ENCODE data around the gene CD200R1. TPM values are rescaled to one million over a fixed set of nuclear protein-coding genes. Genes with fewer than 3 reads are reported as not detected.

Gene CD200R1
- polyA plus RNA-seq (2013): 0.34 TPM

- Histone ChIP-seq H3K36me3 (ENCODE audit: control insufficient read depth in 4 of 4, insufficient read depth in 4 of 4, low read length in 3 of 4) (no peaks in the 10 kb centered on the region), H3K4me1 (ENCODE audit: control extremely low read depth in 1 of 4, control insufficient read depth in 4 of 4, insufficient read depth in 4 of 4, low read length in 3 of 4) (peaks cover 16 to 39% (median 22%) of the 10 kb centered on the region in 4 experiments), H3K27me3 (replicated peaks in 2 of 5; ENCODE audit: control insufficient read depth in 4 of 5, insufficient read depth in 5 of 5, low read length in 4 of 5) (no peaks in the 10 kb centered on the region), H3K4me3 (ENCODE audit: control insufficient read depth in 1 of 7, extremely low read depth in 1 of 7, insufficient read depth in 4 of 7, low read depth in 2 of 7, low read length in 6 of 7) (peak within 1 kb of the TSS in 5 of 7 experiments; percentile 12 to 58 (median 28)), H3K27ac (ENCODE audit: insufficient read depth in 1 of 2, low read depth in 1 of 2, low read length in 2 of 2, poor library complexity in 1 of 2, severe bottlenecking in 2 of 2) (no peak within 1 kb of the TSS), H3K9me3 (ENCODE audit: control extremely low read depth in 1 of 5, control insufficient read depth in 4 of 5, insufficient read depth in 2 of 5, low read depth in 1 of 5, low read length in 4 of 5) (no peaks in the 10 kb centered on the region)
- DNase-seq: peak; percentile 32 to 69 (median 62)
- WGBS (ENCODE audit: insufficient coverage): 0% methylated on average over 4 of the region's 5 CpGs
- ChIA-PET CTCF (interaction anchor here (3.3 kb wide), 1 partner anchor 240 kb away, joined by 19 read pairs; no protein-coding TSS in a partner anchor), POLR2A (no interaction called here)
These were observed at the start of gene CD200R1 for GRCh38 chr3:112974894-112975293. CD200R1 (minus strand) TSS chr3:112975103; CDS start chr3:112974857, 246 bp downstream.

- WGBS (ENCODE audit: insufficient coverage): 88% methylated on average over 1 of the region's 2 CpGs
- no peaks in the 10 kb centered on the region for H3K27me3 ChIP-seq (replicated peaks in 2 of 5; ENCODE audit: control insufficient read depth in 4 of 5, insufficient read depth in 5 of 5, low read length in 4 of 5)
- no peak overlapping the region for H3K27ac ChIP-seq (ENCODE audit: insufficient read depth in 1 of 2, low read depth in 1 of 2, low read length in 2 of 2, poor library complexity in 1 of 2, severe bottlenecking in 2 of 2)
- peaks cover 0 to 6% (median 4%) of the 10 kb centered on the region in 4 experiments for H3K36me3 ChIP-seq (ENCODE audit: control insufficient read depth in 4 of 4, insufficient read depth in 4 of 4, low read length in 3 of 4)
- H3K4me3 ChIP-seq (ENCODE audit: control insufficient read depth in 1 of 7, extremely low read depth in 1 of 7, insufficient read depth in 4 of 7, low read depth in 2 of 7, low read length in 6 of 7): no peak overlapping the region
- no peaks in the 10 kb centered on the region for H3K9me3 ChIP-seq (ENCODE audit: control extremely low read depth in 1 of 5, control insufficient read depth in 4 of 5, insufficient read depth in 2 of 5, low read depth in 1 of 5, low read length in 4 of 5)
- POLR2A ChIA-PET: no interaction called here
- CTCF ChIA-PET: interaction anchor here (1.0 to 1.1 kb wide), 3 partner anchors 12 to 18 kb away, joined by 3 to 4 read pairs (median 3); no protein-coding TSS in a partner anchor
- DNase-seq: no peak
- peaks cover 6 to 25% (median 20%) of the 10 kb centered on the region in 4 experiments for H3K4me1 ChIP-seq (ENCODE audit: control extremely low read depth in 1 of 4, control insufficient read depth in 4 of 4, insufficient read depth in 4 of 4, low read length in 3 of 4)
These were observed 46.6 kb upstream of the CD200R1 start for GRCh38 chr3:113021471-113021870.

- no peaks in the 10 kb centered on the region for H3K27me3 ChIP-seq (replicated peaks in 2 of 5; ENCODE audit: control insufficient read depth in 4 of 5, insufficient read depth in 5 of 5, low read length in 4 of 5)
- ChIA-PET POLR2A (interaction anchor here (0.6 to 1.1 kb wide), 3 partner anchors 28 to 437 kb away, joined by 3 to 5 read pairs (median 3); partner anchors contain the start of gene GTPBP8), CTCF (interaction anchor here (0.6 to 4.0 kb wide), 8 partner anchors 11 to 1902 kb away, joined by 3 to 25 read pairs (median 4); partner anchors contain the start of gene GTPBP8)
- H3K36me3 ChIP-seq (ENCODE audit: control insufficient read depth in 4 of 4, insufficient read depth in 4 of 4, low read length in 3 of 4): peaks cover 4 to 21% (median 14%) of the 10 kb centered on the region in 4 experiments
- no peaks in the 10 kb centered on the region for H3K9me3 ChIP-seq (ENCODE audit: control extremely low read depth in 1 of 5, control insufficient read depth in 4 of 5, insufficient read depth in 2 of 5, low read depth in 1 of 5, low read length in 4 of 5)
- peak overlapping the region; percentile 40 to 94 (median 84) for H3K4me3 ChIP-seq (ENCODE audit: control insufficient read depth in 1 of 7, extremely low read depth in 1 of 7, insufficient read depth in 4 of 7, low read depth in 2 of 7, low read length in 6 of 7)
- WGBS (ENCODE audit: insufficient coverage): 4% methylated on average over 54 of the region's 63 CpGs
- H3K27ac ChIP-seq (ENCODE audit: insufficient read depth in 1 of 2, low read depth in 1 of 2, low read length in 2 of 2, poor library complexity in 1 of 2, severe bottlenecking in 2 of 2): peak overlapping the region; percentile 87 to 88
- H3K4me1 ChIP-seq (ENCODE audit: control extremely low read depth in 1 of 4, control insufficient read depth in 4 of 4, insufficient read depth in 4 of 4, low read length in 3 of 4): peaks cover 6 to 25% (median 20%) of the 10 kb centered on the region in 4 experiments
- DNase-seq: peak; percentile 92 to 96 (median 95)
These were observed 44.6 kb upstream of the CD200R1 start for GRCh38 chr3:113019182-113020137.

GRCh38 chr3:113018536-113019181, 43.8 kb upstream of the CD200R1 start:
- Histone ChIP-seq H3K36me3 (ENCODE audit: control insufficient read depth in 4 of 4, insufficient read depth in 4 of 4, low read length in 3 of 4) (peaks cover 5 to 25% (median 16%) of the 10 kb centered on the region in 4 experiments), H3K27ac (ENCODE audit: insufficient read depth in 1 of 2, low read depth in 1 of 2, low read length in 2 of 2, poor library complexity in 1 of 2, severe bottlenecking in 2 of 2) (peak overlapping the region; percentile 87 to 88), H3K27me3 (replicated peaks in 2 of 5; ENCODE audit: control insufficient read depth in 4 of 5, insufficient read depth in 5 of 5, low read length in 4 of 5) (no peaks in the 10 kb centered on the region), H3K9me3 (ENCODE audit: control extremely low read depth in 1 of 5, control insufficient read depth in 4 of 5, insufficient read depth in 2 of 5, low read depth in 1 of 5, low read length in 4 of 5) (no peaks in the 10 kb centered on the region), H3K4me1 (ENCODE audit: control extremely low read depth in 1 of 4, control insufficient read depth in 4 of 4, insufficient read depth in 4 of 4, low read length in 3 of 4) (peaks cover 6 to 25% (median 20%) of the 10 kb centered on the region in 4 experiments), H3K4me3 (ENCODE audit: control insufficient read depth in 1 of 7, extremely low read depth in 1 of 7, insufficient read depth in 4 of 7, low read depth in 2 of 7, low read length in 6 of 7) (peak overlapping the region; percentile 40 to 94 (median 84))
- CTCF ChIA-PET: interaction anchor here (0.9 to 4.0 kb wide), 6 partner anchors 10 to 375 kb away, joined by 3 to 25 read pairs (median 4); partner anchors contain the start of gene GTPBP8
- DNase-seq: peak in 1 of 3 donors; percentile 16
- WGBS (ENCODE audit: insufficient coverage): 9% methylated on average over 12 of the region's 13 CpGs
- POLR2A ChIA-PET: interaction anchor here (0.6 to 1.5 kb wide), 4 partner anchors 28 to 1037 kb away, joined by 3 to 5 read pairs (median 4); partner anchors contain the start of gene GTPBP8

- H3K27me3 ChIP-seq (replicated peaks in 2 of 5; ENCODE audit: control insufficient read depth in 4 of 5, insufficient read depth in 5 of 5, low read length in 4 of 5): no peaks in the 10 kb centered on the region
- peaks cover 19 to 63% (median 41%) of the 10 kb centered on the region in 4 experiments for H3K36me3 ChIP-seq (ENCODE audit: control insufficient read depth in 4 of 4, insufficient read depth in 4 of 4, low read length in 3 of 4)
- H3K4me1 ChIP-seq (ENCODE audit: control extremely low read depth in 1 of 4, control insufficient read depth in 4 of 4, insufficient read depth in 4 of 4, low read length in 3 of 4): peaks cover 0 to 10% (median 5%) of the 10 kb centered on the region in 4 experiments
- no peak for DNase-seq
- ChIA-PET POLR2A (no interaction called here), CTCF (interaction anchor here (0.6 to 2.9 kb wide), 2 partner anchors 14 to 22 kb away, joined by 3 to 6 read pairs; no protein-coding TSS in a partner anchor)
- no peak overlapping the region for H3K4me3 ChIP-seq (ENCODE audit: control insufficient read depth in 1 of 7, extremely low read depth in 1 of 7, insufficient read depth in 4 of 7, low read depth in 2 of 7, low read length in 6 of 7)
- H3K9me3 ChIP-seq (ENCODE audit: control extremely low read depth in 1 of 5, control insufficient read depth in 4 of 5, insufficient read depth in 2 of 5, low read depth in 1 of 5, low read length in 4 of 5): no peaks in the 10 kb centered on the region
- no peak overlapping the region for H3K27ac ChIP-seq (ENCODE audit: insufficient read depth in 1 of 2, low read depth in 1 of 2, low read length in 2 of 2, poor library complexity in 1 of 2, severe bottlenecking in 2 of 2)
These were observed 38.7 kb upstream of the CD200R1 start for GRCh38 chr3:113013593-113013992.

GRCh38 chr3:113008117-113008516, 33.2 kb upstream of the CD200R1 start:
- Histone ChIP-seq H3K9me3 (ENCODE audit: control extremely low read depth in 1 of 5, control insufficient read depth in 4 of 5, insufficient read depth in 2 of 5, low read depth in 1 of 5, low read length in 4 of 5) (no peaks in the 10 kb centered on the region), H3K27ac (ENCODE audit: insufficient read depth in 1 of 2, low read depth in 1 of 2, low read length in 2 of 2, poor library complexity in 1 of 2, severe bottlenecking in 2 of 2) (no peak overlapping the region), H3K36me3 (ENCODE audit: control insufficient read depth in 4 of 4, insufficient read depth in 4 of 4, low read length in 3 of 4) (peaks cover 23 to 84% (median 53%) of the 10 kb centered on the region in 4 experiments), H3K4me3 (ENCODE audit: control insufficient read depth in 1 of 7, extremely low read depth in 1 of 7, insufficient read depth in 4 of 7, low read depth in 2 of 7, low read length in 6 of 7) (no peak overlapping the region), H3K4me1 (ENCODE audit: control extremely low read depth in 1 of 4, control insufficient read depth in 4 of 4, insufficient read depth in 4 of 4, low read length in 3 of 4) (no peaks in the 10 kb centered on the region), H3K27me3 (replicated peaks in 2 of 5; ENCODE audit: control insufficient read depth in 4 of 5, insufficient read depth in 5 of 5, low read length in 4 of 5) (no peaks in the 10 kb centered on the region)
- 92% methylated on average over 2 of the region's 3 CpGs for WGBS (ENCODE audit: insufficient coverage)
- CTCF ChIA-PET: interaction anchor here (0.5 to 5.3 kb wide), 5 partner anchors 10 to 830 kb away, joined by 3 to 25 read pairs (median 4); partner anchors contain the start of gene GRAMD1C
- DNase-seq: no peak
- POLR2A ChIA-PET: no interaction called here
